Activated T-cell treated with anti-CD3 and anti-CD28 coated beads for 1 hour (primary cell): Measurements from ENCODE around the gene IGIP.
A peak's percentile ranks its signal among the peaks of the same experiment; 100 is the strongest.

Source experiments
- DNase-seq: peaks from one replicate; pipeline ENCODE4 v3.0.0-alpha.2; 2020; ENCODE audit warnings: low read depth

The IGIP gene

DNA sequence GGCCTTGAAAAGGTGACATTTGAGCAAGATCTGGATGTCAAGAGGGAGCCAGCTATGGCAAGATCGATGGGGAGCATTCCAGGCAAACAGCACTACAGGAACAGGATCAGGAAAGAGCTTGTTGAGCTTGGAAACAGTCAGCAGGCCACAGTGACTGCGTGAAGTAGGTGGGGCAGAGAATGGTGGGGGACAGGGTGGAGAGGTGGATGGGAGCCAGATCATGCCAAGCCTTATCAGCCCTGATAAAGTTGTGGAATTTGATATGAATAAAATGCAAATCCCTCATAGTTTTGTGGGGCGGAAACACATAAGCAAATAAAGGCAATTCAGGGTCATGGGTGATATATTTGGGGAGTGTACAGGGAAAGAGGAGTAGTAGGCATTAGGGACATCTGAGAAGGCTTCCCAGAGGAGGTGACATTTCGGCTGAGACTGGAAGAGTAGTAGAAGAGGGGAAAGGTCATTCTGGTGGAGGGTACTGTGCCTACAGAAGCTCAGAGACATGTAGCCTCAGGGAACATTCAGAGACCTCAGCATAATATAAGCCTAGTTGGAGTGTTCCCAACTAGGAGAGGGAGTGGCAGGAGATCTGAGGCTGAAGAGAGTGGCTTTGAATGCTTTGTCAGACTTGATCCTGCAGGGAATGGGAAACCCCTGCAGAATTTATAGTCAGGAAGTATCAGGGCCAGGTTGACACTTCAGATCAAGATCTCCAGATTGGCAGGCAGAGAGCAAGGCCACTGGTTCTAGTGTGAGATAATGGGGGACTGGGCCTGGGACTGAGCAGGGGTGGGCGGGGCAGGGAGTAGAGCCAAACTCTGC lies 39.6 kb downstream of the IGIP start:
- no peak for DNase-seq

DNA sequence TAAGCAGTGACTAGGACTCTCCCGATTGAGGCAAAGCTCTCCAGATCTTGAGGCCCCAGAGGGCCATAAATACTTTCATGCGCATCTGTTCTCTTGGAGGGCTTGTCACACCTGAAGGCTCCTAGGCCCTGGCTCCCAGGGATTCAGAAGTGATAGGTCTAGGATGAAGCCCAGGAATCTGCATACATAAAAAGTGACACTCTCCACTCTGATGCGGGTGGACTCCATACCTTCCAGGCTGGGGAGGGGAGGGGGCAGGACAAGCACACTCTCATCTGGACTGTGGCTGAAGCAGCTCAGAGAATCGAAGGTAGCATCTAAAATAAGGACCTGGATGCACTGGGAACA lies 40.2 kb downstream of the IGIP start:
- no peak for DNase-seq

DNA sequence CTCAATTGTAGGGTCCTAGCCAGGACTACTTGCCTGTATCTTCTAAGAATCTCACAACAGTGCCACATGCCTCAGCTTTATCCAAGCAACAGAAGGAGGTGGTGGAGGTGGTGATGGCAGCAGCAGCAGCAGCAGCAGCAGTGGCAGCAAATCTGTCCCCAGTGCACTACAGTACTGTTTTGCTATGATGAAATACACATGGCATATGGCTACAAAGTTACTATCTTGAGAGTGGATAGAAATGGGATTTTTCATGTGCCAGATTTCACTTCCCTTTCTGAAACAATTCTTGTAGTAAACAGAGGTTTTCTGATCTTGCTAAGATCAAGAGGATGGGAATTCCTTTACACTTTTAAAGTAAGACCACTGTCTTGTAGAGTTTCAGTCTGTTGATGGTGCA lies 41.2 kb downstream of the IGIP start:
- DNase-seq, result no peak

DNA sequence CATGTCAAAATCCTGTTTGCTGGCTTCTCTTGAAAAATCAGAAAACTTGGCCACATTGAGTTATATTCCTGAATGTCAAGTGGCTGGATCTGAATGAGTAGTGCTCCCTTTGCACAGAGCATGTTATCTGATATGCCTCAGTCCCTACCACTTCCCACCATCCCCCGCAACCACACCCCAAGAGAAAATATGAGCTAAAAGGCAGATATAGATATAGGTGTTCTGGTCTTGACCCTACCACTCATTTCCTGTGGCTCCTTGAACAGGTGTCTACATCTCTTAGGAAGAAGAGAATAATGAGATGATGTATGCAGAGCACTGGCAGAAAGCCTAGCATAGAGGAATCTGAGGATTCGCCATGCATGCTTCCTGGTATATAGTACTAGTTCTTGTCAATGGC lies 42.6 kb downstream of the IGIP start:
- no peak for DNase-seq

DNA sequence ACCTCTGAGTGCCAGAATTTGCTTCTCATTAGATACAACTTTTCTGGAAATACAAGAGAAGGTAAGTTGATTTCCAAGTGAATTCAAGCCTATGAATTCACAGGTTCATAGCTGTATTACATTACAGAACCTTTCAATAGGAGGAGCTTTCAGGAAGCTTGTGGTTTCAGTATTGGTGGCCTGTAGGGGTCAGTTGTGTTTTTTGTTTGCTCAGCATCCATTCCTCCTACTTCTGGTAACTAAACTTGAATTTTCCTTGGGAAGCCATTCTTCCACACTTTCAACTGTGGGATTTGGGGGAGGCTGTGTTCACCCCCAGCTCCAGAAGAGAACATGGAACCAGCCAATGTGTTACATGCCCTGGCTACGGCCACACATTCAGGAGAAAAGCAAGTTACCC lies 43.7 kb downstream of the IGIP start:
- DNase-seq, result no peak

DNA sequence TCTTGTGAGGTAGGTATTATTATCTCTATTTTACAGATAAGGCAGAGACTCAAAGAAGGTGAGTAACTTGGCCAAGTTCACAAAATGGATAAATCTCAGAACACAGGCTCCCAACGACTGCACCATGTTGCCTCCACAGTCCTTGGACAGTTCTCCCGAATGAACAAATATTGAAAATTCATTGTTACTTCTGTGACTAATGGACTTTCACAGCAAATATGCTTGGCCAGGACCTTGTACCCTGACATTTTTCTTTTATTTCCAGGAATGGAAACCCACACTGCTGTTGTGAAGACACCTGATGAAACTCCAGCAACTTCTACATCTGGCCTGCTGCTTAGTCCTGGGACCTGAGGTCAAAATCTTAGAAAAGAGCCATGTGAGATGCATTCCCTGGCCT lies 46.7 kb downstream of the IGIP start:
- DNase-seq, result no peak

DNA sequence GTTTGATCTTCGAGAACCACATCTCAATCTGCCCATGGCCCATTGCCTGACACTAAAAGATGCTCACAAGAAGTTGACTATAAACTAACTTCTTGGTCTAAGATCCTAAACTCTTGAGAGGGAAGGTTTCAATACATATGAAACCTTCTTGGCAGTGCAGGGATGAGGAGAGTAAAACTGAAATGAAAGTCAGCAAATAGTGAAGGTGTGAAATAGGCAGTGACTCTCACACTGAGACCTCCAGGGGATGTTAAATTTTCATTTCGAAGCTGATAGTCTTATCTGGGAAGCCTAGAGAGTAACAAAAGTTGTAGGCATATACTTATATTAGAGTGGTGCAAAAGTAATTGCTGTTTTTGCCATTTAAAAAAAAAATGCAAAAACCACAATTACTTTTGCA lies 48.3 kb downstream of the IGIP start:
- no peak for DNase-seq

DNA sequence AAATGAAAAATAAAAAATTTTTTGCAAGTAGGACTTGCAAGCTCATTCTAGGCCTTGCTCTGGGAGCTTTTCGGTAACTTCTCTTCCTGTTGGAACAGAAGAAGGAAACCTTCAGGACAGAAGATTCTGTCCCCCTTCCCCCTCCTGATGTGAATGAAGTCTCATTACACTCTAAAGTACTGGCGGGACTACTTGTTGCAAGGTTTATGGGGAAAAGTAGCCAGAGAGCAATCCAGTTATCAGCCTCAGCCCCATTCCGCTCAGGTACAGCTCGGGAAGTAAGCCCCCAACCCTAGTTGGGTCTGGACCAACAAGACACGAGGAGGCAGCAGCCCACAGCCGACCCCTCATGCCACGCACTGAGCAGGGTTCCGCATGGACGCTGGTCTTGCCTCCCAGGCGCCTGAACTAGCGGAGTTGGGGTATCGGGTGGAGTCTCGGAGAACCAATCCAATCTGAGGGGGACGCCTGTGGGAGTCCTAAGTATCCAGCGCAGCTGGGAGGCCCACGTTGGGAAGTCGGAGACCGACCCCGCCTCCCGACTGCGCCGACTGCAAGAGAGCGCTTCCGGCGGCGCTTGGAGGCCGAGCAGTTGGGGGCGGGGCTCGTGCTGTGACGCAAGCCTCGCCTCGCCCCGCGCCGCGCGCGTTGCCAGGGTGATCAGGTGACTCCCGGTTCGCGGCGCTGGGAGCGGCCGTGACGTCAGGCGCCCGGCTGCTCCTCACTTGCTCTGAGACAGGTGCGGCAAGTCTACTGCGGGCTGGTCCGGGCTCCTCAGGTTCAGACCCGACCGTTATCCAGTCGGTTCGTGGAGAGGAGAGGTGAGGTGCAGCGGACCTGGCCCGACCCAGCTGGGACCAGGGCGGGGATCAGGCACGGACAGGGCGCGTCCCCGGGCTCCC lies 49.0 kb downstream of the IGIP start, which contains the start of gene CYSTM1:
CYSTM1 (plus strand) TSS at position 724 of the 902 bp plus-strand sequence. CDS start 19,278 bp downstream, outside the sequence.
- DNase-seq, result peak; percentile 94

DNA sequence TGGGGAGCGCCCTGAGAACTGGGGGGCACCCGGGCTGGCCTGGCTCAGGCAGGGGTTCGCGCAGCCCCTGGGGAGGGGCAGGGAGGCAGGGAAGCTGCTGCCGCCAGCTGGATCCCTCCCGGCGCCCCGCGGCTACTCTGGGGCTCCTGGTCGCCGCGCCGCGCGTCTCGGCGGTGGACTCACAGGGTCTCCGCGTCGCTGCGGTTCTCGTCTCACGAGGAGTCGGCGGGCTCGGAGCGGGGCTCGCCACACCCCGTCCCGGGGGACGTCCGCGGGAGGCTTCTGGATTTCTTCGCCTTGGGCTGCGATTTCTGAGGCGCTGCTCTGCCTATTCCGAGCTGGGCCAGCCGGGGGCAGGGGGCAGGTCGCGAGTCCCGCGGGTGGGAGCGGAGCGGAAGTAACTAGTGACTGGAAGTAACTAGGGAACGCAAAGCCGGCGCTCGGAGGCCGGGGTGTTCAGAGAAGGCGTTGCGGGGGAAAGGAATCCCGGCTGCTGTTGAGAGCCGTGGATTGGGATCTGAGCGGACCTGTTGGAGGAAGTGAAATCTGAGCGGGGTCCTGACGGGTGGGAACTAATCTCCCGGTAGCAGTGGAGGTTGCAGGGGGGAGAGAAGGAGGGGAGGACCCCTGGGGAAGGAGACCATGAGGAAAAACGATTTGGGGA lies 49.8 kb downstream of the IGIP start:
- peak; percentile 44 for DNase-seq

DNA sequence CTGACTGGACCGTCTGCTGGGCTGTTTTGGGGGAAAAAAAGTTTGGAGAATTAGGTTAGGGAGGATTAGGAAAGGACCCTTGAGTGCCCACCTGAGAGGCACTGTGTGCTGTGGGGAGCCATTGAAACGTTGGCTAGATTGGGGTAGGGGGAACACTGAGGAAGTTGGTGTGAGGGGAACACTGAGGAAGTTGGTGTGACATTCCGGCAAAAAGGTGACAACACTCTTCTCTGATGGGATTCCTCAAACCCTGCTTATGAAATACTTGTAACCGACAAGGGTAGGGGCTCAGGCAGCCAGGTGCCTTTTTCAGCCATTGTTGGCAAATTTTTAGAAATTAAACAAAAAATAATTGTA lies 50.3 kb downstream of the IGIP start:
- DNase-seq, result no peak

DNA sequence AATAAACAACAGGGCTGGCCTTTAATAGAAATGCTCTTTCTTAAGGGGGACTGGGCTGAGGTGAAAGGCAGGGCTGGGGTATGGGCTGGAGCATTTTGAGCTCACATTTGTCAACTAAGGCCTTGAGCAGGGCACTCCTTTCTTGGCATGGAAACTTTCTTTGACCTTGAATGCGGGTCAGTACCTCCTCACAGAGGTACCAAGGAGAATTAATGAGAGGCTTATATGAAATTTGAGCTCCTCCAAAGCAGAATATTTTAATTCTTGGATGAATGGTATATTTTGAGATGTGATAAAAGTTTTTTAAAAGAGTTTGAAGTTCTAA lies 52.3 kb downstream of the IGIP start:
- no peak for DNase-seq

DNA sequence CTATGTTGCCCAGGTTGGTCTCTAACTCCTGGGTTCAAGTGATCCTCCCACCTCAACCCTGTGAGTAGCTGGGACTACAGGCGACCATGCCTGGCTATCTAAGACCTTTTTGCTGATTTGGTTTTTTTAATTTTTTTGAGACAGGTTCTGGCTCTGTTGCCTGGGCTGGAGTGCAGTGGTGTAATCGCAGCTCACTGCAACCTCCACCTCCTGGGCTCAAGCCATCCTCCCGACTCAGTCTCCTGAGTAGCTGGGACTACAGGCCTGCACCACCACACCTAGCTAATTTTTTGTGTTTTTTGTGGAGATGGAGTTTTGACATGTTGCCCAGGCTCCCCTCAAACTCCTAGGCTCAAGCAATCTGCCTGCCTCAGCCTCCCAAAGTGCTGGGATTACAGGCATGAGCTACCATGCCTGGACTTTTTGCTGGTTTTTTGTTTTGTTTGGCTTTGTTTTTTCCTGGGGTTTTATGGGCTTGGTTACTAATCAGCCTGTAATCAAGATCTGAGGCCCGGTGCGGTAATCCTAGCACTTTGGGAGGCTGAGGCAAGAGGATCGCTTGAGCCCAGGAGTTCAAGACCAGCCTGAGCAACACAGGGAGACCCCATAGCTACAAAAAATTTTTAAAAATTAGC lies 52.9 kb downstream of the IGIP start:
- DNase-seq, result no peak
